Measurements from ENCODE around the gene ABCC2.

The ABCC2 gene

DNA sequence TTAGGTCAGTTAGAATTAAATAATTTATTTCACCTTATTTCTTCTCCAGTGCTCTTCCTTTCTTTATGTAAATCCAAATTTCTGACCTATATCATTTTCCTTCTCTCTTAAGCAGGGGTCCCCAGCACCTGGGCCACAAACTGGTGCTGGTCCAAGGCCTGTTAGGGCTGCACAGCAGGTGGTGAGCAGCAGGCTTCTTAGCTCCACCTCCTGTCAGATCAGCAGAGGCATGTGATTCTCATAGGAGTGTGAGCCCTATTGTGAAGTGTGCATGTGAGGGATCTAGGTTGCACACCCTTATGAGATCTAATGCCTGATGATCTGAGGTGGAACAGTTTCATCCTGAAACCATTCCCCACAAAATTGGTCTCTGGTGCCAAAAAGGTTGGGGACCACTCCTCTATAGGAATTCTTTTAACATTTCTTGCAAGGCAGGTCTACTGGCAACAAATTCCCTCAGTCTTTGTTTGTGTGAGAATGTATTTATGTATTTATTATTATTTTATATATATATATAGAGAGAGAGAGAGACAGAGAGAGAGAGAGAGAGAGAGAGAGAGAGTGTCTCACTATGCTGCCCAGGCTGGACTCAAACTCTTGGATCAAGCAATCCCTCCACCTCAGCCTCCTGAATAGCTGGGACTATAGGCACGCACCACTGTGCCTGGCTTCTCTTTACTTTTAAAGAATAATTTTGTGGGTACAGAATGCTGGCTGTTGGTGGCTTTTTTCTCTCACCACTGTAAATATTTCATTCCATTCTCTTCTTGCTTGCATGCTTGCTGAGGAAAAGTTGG is 4.3 kb upstream of the ABCC2 start:
- DNase-seq: no peak

DNA sequence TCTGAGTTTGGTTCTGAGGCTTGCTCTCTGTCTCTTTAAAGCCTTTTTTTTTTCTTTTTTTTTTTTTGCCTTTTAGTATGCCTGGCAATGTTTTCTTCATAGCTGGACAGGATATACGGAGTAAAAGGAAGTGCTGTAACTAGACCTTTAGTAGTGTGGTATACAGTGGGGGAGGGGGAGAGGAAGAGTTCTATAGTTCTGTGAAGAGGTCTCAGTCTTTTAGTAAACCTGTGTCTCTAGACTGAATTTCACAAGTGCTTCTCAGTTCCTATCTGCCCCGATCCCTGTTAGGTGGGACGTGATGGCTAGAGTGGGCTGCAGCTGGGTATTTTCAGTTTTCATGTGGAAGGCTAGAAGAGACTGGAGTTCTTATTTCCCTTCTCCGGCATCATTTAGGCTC is 3.1 kb upstream of the ABCC2 start:
- no peak for DNase-seq

DNA sequence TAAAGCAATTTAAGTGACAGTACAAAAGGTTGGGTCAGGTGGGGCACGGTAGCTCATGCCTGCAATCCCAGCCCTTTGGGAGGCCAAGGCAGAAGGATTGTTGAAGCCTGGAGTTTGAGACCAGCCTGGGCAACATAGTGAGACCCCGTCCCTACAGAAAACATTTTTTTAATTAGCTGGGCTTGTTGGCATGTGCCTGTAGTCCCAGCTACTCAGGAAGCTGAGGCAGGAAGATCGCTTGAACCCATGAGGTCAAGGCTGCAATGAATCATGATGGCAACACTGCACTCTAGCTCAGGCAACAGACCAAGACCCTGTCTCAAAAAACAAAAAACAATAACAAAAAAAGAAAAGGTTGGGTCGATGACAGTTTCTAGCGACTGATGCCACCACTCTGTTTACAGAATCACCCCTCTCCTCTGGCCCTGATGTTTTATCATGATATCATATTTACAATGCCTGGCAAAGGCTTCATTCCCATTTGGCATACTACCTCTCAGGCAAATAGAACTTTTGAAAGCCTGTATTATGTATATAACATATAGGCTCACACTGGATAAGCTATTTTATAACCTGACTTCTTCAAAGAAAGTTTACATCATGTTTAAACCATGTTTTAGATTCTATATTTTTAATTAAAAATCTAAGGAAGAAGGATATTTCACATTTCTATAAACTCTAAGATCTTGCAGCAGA is 558 bp upstream of the ABCC2 start:
- DNase-seq: no peak

DNA sequence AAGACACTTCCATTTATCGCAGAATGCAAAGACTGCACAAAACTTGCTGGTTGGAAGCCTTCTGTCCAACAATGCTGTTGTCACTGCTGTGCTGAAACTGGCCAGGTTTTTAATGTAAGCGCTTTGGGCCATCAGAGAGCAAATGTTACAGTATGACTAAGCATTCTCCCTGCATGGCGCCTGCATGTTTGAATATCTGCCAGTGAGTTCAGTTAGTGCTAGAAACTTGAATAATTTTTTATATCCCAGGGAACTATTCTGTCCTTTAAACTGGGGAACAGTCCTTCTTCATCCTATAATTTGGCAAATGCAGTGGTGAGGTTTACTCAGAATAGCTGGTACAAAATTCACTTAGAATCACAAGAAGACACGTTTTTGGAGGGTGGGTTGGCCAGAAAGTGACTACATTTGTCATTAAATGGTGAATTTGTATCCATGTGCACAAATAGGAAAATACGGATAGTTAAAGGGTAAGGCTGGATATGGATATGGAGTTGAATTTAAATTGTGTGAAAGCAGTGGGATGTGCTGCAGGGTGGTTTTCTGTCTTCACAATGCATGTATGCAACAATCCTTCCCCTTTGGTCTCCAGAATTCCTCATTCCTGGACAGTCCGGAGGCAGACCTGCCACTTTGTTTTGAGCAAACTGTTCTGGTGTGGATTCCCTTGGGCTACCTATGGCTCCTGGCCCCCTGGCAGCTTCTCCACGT is 1.7 kb downstream of the ABCC2 start:
- DNase-seq: no peak

GRCh38 chr10:99784727-99785441 is 2.4 kb downstream of the ABCC2 start:
- DNase-seq: no peak

GRCh38 chr10:99785646-99786045 is 3.2 kb downstream of the ABCC2 start:
- DNase-seq: no peak

DNA sequence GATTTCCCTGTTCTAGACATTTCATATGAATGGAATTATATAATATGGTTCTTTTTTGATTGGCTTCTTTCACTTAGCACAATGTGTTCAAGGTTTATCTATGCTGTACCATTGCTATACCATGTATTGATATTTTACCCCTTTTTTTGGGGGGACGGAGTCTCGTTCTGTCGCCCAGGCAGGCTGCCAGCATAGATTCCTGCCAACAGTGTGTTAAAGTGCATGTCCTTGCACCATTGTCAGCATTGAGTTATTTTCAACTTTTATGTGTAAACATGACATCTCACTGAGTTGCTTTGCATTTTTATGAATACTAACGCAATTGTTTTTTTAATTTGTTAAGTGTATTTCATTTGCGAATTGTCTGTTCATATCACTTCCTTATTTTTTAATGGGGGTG is 4.9 kb downstream of the ABCC2 start:
- DNase-seq: no peak

DNA sequence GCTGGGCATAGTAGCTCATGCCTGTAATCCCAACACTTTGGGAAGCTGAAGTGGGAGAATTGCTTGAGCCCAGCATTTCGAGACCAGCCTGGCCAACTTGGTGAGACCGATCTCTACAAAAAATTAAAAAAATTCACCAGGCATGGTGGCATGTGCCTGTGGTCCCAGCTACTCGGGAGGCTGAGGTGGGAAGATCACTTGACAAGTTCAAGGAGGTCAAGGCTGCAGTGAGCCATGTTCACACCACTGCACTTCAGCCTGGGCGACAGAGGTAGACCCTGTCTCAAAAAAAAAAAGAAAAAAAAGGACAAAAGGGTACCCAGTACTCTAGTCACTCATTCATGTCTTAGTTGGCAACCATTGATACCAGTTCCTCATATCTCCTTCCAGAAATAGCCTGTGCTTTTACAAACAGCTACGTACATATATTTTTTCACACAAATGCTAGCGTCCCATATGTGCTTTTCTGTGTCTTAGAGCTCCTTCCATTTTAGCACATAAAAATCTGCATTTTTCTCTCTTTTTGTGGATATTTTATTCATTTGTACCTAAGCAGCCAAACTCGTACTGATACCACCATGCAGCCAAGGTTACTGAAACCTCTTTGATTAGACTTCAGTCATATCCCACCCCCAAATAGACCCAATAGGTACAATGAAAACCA is 5.5 kb downstream of the ABCC2 start:
- no peak for DNase-seq

- no peak for DNase-seq
Measured at GRCh38 chr10:99788598-99789256, 6.3 kb downstream of the ABCC2 start.

- DNase-seq: no peak
Measured at GRCh38 chr10:99791831-99792230, 9.4 kb downstream of the ABCC2 start.

- DNase-seq: no peak
Measured at GRCh38 chr10:99793819-99794218, 11.4 kb downstream of the ABCC2 start.

DNA sequence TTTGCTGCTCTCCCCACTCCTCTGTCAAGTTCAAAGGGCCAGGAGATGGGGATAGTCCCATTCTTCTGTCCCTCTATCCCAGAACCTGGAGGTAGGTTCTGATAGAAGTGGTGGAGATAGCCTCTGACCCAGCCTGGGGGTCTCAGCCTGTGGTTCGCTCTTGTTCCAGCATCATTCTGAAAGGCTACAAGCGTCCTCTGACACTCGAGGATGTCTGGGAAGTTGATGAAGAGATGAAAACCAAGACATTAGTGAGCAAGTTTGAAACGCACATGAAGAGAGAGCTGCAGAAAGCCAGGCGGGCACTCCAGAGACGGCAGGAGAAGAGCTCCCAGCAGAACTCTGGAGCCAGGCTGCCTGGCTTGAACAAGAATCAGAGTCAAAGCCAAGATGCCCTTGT is 14.5 kb downstream of the ABCC2 start:
- DNase-seq: no peak

DNA sequence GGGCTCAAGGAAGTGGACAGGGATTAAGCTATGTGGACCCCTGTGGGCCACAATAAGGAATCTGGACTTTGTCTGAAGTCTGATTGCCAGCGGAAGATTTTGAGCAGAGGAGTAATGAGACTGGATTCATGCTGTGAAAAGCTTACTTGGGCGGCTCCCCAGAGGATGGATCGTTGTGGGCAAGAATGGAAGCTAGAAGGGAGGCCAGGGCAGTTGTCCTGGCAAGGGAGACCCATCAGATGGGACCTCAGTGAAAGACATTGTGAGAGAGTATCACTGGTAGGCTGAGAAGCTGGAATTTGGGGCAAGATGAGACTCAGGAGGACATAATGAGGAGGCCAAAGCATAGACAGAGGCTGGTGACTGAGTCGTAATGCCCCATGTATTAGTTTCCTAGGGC is 15.6 kb downstream of the ABCC2 start:
- DNase-seq: no peak

DNA sequence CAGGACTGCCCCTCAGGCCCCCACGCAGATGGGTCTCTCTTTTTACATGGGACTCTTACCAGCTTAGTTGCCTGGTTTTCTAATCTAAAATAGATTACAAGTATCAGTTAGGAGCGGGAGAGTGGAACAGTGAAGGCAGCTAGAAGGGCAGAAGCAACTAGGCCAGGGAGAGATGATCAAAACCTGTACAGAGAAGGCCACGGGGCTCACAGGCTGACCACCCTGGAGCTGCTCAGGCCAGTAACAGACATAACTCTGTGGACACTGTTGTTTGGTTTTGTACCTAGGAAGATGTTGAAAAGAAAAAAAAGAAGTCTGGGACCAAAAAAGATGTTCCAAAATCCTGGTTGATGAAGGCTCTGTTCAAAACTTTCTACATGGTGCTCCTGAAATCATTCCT is 16.5 kb downstream of the ABCC2 start:
- DNase-seq: no peak

- DNase-seq: no peak
Measured at GRCh38 chr10:99799613-99800012, 17.2 kb downstream of the ABCC2 start.

DNA sequence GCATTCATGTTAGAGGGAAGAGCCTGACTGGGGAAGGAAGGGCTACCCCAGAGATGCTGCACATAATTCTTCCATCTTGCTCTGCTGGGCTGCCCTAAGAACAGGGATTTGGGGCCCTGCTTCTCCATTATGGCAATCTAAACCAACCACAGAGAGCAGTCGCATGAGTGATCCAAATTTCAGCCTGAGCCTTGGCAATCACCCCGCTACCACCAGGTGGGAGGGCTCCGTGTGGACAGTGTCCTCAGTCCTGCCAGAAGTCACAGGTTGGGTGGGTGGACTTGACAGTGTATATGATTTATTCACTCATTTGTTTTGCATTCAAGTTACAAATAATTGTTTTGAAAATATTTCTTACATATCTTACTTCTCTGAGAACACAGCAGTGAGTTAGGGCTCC is 22.0 kb downstream of the ABCC2 start:
- no peak for DNase-seq

GRCh38 chr10:99805190-99805589 is 22.8 kb downstream of the ABCC2 start:
- no peak for DNase-seq

- no peak for DNase-seq
Measured at GRCh38 chr10:99806091-99806490, 23.7 kb downstream of the ABCC2 start.

- DNase-seq: no peak
Measured at GRCh38 chr10:99807786-99808185, 25.3 kb downstream of the ABCC2 start.

- no peak for DNase-seq
Measured at GRCh38 chr10:99808270-99808669, 25.8 kb downstream of the ABCC2 start.

DNA sequence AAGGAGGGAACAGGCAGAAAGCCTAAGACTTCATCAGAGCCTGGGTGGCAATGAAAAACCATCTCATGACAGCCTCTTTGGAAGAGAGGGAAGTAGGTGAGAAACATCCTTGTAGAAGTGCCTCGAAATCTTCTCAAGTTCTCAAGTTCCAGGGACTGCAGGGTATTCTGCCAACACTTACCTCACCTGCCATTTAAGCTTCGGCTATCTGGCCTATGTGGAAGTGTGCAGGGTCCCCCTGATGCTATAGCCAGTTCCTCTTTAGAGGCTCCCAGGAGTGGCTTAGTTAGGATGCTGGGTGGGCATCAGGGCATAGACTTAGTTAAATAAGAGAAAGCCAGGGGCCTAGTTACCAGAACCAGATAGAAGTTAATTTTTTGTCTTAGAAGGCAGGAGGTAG is 27.0 kb downstream of the ABCC2 start:
- no peak for DNase-seq

- DNase-seq: no peak
Measured at GRCh38 chr10:99809931-99810615, 27.6 kb downstream of the ABCC2 start.
